PC-9 (cell line): ENCODE results near the gene TRAPPC6A.

Experiments used
- EZH2 ChIP-seq: fragments of 200-600 bp; sonication (generic); IDR thresholded peaks from 2 replicates; pipeline ENCODE4 v1.8.0; 2017; ENCODE audit warnings: antibody characterized with exemption, low read depth
- TF ChIP-seq, protein P1 (sequence below): fragments of 200-600 bp; sonication (generic); conservative IDR thresholded peaks from 2 replicates; pipeline ENCODE4 v1.6.1; 2017; ENCODE audit warnings: mixed run types, antibody characterized with exemption, mild to moderate bottlenecking, moderate library complexity

DNA sequence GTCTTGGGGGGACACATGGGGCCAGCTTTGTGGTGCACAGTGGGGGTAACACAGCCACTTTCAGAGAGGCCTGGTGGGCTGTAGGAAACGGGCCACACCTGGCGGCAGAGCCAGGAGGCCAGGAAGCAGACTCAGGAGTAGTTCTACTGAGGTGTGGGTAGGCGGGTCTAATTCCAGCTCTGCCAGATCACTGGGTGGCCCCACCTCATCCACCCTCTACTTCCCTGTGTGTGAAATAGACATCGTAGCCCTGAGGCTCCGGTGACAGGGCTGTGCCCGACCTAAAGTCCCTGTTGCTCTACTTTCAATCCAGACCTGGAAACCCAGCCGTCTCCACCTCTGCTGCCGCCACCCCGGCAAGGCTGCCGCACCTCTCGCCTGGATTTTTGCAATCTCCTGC, 21.3 kb downstream of the TRAPPC6A start:
- TF ChIP-seq, protein P1, sequence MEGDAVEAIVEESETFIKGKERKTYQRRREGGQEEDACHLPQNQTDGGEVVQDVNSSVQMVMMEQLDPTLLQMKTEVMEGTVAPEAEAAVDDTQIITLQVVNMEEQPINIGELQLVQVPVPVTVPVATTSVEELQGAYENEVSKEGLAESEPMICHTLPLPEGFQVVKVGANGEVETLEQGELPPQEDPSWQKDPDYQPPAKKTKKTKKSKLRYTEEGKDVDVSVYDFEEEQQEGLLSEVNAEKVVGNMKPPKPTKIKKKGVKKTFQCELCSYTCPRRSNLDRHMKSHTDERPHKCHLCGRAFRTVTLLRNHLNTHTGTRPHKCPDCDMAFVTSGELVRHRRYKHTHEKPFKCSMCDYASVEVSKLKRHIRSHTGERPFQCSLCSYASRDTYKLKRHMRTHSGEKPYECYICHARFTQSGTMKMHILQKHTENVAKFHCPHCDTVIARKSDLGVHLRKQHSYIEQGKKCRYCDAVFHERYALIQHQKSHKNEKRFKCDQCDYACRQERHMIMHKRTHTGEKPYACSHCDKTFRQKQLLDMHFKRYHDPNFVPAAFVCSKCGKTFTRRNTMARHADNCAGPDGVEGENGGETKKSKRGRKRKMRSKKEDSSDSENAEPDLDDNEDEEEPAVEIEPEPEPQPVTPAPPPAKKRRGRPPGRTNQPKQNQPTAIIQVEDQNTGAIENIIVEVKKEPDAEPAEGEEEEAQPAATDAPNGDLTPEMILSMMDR: no peak; the same call in 1 of the 2 replicates
- no peak for TF ChIP-seq EZH2
